Sciatic nerve (tissue), 2 donors: ENCODE data around the gene TSPEAR. TPM values are rescaled to one million over a fixed set of nuclear protein-coding genes. Genes with fewer than 3 reads are reported as not detected.
"Not testable (repeated sequence)": the region's sequence is repeated elsewhere in the genome, so short reads cannot be mapped to it uniquely, and the experiment has no call there.

Experiments
- ATAC-seq: fragments of 200-7000 bp; cut with Tn5 transposase; one replicate; pipeline ENCODE4 v1.9.1; 2020; ENCODE audit warnings: mild to moderate bottlenecking, moderate library complexity
- DNase-seq: peaks from one replicate; pipeline ENCODE4 v3.0.0-alpha.2; 2020; ENCODE audit warnings: low spot score
- intact Hi-C: fragments of 100-400 bp; cut with DNase I; formaldehyde crosslinking; loops from one replicate; pipeline ENCODE4 v1.14.2; 2022
- total RNA-seq: library from RNA; stranded (reverse); fragmentation: NEBNext Ultra II Directional; extraction: Animal tissue kit (Norgen Biotek cat#: 25700); gene quantifications from one replicate; pipeline ENCODE4 v1.2.1, GENCODE V29; 2021
- donor health status: DM: no; HTN: no; CAD: no.
- donor health status: DM: no; HTN: no; CAD: no.

TSPEAR gene
- total RNA-seq, 1 donor from 2014 or later: not detected

DNA sequence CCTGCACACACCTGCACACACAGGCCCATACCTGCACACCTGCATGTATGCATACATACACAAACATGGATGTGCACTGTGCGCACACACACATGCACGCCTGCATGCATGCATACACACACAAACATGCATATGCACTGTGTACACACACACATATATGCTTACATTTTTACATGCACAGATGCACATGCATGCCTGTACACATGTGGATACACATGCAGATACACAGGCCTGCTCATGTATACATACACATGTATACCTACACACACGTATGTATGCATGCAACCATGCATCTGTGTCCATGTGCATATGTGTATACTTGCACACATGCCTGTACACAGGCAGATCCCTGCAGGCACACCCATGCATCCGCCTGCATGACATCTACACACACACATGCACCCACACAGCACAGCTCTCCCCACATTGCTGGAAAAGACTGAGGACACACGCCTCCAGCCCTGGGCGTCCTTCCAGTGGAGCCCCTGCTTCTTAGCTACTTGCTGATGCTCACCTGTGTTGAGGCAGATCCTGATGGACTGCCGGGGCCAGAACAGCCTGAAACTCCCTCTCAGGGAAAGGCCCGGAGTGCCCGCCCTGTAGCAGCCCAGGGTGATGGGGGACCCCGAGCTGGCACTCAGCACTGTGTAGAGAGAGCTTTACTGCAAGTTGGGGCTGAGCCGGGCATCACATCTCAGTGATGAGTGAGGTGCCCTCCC lies 200.0 kb downstream of the TSPEAR start:
- intact Hi-C loops: loop anchor here (10.0 kb wide), 1 partner anchor 283 kb away; no protein-coding TSS in a partner anchor
- ATAC-seq (no peak), DNase-seq (no peak)

DNA sequence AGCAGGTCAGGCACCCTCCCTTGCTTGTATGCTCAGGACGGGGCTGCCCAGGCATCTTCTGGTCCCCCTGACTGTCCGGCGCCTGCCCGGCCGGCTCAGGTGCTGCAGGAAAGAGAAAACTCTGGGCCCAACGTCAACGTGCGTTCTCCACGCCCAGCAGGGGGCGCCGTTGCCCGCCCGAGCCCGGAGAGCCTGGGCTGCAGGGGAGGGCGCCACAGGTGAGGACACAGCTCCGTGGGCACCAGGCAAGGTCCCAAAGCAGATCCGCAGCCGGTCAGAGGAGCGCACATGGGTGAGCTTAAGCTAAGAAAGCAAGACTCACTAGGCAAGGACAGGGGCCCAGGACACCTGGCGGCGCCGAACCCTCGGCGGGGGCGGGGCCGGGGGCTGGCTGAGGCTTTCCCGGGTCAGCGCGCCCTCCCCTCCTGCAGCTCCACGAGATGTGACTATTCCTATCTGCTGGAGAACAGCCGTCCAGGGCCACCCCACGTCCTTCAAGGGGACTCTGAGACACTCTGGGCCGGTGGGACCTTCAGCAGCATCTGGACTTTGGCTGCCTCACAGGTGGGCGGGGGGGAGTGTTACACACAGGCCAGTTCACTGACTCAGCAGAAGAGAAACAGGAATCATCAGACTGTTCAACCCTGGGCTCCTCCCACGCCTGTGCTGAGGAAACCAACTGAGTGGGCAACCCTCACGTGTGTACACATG lies 200.7 kb downstream of the TSPEAR start:
- DNase-seq: no peak
- ATAC-seq: peak; percentile 21
- intact Hi-C loops: loop anchor here (10.0 kb wide), 1 partner anchor 284 kb away; no protein-coding TSS in a partner anchor

DNA sequence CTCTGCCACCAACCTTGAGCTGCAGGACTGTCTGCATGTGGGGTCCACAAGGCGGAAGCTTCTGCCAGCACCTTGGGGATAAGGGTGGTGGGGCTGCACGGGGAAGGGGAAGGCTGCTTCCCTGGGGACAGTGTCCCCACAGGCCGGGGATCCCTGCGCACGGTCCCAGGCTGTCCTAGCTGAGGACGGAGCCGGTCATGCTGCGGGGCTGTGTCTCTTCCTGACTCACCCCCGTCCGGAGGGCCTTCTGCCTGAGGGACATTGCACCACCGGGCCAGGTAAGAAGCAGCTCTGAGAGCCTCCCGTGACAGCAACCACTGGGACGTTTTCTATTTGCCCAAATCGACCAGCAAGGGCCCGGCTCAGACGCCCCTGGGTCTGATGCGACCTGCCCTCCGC lies 201.3 kb downstream of the TSPEAR start:
- intact Hi-C loops: loop anchor here (10.0 kb wide), 1 partner anchor 285 kb away; no protein-coding TSS in a partner anchor
- ATAC-seq: no peak
- DNase-seq: no peak

DNA sequence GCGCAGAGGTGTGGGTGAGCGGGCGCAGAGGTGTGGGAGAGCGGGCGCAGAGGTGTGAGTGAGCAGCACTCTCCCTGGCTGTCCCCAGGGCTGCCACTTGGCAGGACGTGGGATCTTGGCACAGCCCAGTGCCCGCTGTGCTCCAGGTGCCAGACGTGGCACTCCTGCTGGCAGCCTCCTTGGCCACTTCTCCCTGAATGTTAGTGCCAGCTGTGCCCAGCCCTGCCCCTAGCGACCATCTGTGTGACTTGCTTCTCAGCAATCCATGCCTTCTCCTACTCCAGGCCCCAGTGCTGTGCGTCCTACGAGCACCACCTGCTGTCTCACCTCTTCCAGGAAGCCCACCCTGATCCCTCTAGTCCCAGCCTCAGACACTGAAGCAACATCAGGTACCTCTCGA lies 201.8 kb downstream of the TSPEAR start:
- intact Hi-C loops: no loop called here
- ATAC-seq (no peak), DNase-seq (no peak)

DNA sequence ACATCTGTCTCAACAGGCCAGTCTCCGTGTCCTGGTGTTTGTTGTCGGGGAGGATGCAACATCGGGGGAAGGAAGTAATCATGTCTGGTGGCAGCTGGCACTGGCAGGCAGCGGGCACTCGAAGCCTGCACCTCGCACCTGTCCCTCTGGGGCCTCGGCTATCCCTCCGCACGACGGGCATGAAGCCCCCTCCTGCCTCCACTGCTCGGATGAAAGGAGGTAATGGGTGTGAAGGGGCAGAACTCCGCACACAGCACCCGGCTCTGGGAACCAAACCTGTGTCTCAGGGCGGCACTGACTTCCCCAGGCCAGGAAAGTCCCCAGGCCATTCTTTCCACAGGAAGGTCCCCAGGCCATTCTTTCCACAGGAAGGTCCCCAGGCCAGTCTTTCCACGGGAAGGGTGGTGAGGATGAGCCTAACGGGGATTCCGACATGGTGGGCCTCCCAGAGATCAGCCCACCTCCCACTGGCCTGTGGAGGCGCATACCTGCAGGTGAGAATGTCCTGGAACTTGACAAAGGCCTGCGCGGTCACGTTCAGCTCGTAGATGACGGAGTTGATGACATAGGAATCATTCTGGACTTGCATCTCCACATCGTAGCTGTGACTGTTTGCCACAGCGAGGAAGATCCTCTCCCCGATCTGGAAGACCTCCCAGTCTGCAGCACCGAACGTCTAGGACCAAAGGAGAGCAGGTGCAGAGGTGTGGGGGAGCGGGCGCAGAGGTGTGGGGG lies 202.5 kb downstream of the TSPEAR start:
- no peak for DNase-seq
- no peak for ATAC-seq
- intact Hi-C loops: no loop called here

DNA sequence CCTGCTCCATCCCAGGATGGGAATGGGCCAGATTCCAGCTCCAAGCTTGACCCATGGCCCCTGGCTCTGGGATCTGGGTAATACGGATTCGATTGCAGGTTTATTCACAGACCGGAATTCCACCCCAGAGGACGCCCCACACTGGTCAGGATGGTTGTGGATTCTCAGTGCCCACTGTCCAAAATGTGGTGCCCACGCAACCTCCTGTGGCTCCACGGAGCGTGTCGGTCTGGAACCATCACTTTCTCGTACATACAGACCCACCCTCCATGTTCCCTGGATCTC lies 203.0 kb downstream of the TSPEAR start:
- DNase-seq: no peak
- intact Hi-C loops: no loop called here
- ATAC-seq: no peak

DNA sequence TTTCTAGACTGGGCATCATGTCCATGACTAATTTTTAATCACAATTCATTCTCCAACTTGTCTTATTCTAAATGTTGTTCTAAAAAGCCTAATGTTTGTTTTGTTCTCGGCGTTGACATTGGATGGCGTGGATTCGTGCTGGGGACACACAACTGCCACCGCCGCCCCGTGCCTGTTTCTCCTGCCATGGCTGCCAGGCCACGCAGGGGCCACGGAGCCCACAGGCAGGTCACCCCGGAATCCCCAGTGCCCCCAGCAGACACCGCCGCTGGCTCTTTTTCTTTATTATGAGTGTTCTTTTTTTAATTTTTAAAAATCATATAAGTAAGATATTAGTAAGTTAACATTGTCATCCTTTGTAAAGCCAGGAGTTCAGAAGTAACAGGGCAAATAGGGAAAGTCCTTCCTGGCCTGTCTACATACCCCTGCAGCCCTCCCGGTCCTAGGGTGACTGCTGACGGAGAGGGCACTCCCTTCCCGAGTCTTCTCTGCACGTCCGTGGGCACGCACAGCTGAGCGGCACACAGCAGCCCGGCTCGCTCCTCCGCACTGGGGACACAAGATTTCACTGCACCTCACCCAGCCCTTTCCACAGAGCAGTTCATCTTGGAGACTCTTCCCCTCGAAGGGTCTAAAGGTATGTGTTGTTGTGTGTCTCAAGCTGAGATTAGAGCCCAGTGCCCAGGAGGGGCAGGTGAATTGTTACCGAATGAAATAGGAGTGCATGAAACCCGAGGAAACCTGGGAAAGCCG lies 203.5 kb downstream of the TSPEAR start:
- DNase-seq (no peak), ATAC-seq (no peak)
- intact Hi-C loops: no loop called here

DNA sequence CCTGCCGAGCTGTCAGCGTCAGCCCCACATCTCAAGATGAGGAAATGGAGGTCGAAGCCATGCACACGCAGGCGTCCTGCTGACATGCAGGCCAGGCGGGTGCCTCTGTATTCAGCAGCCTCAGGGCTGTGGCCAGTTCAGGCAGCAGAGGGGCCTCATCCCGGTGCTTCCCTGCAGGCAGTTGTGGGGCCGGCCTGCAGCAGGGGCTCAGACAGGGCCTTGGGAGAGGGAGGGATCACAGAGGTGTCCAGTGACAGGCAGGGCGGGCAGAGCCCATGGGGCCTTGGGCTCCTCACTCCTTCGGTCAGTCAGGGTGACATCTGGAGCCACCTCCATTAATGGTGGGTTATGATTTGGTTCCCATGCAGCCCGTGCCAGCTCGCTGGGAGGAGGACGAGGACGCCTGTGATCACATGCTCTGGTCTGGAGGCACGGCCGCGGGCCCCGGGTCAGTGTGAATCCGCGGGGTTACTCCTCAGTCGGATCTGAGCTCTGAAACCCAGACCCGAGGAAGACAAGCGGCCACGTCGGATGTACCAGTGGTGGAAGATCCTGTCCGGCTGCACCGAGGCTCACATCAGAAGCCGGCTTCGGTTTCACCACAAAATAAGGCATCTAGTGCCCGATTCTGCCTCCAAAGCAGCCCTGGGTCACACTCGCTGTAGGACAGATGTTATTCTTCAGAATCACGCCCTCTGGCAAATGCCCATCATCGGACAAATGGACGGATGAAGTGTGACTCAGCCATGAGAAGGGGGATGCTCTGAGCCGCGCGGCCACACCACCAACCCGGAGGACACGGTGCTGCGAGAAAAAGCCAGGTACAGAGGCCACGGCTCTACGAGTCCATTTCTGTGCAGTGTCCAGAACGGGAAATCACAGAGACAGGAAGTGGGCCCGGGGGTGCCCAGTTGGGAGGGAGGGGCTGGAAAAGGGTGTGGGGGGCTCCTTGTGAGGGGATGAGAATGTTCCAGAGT lies 204.8 kb downstream of the TSPEAR start:
- DNase-seq (no peak), ATAC-seq (no peak)
- intact Hi-C loops: no loop called here

DNA sequence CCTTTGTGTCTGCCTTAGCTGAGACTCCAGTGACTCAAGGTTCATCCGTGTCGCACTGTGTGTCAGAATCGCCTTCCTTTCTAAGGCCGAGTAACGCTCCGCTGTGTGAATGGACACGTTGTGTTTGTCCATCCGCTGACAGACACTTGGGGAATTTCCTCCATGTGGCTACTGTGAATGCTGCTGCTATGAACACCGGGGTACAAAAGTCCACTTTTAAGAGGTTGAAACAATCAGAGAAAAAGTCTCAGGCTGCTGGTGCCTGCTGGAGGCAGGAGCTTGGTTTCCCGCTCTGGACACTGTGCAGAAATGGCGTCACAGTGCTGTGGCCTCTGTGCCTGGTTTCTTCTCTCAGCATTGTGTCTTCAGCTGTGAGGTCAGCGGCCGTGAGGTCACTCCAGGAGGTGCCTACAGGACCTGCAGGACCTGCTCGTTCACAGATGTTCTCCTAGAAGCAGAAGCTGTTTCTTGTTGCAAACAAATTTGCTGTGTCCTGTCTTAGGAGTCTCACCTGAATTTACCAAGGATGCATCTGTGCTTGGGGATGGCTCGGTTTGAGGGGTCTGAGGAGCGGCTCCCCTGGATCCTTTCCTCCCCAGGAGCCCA lies 205.6 kb downstream of the TSPEAR start:
- intact Hi-C loops: no loop called here
- ATAC-seq (no peak), DNase-seq (no peak)

DNA sequence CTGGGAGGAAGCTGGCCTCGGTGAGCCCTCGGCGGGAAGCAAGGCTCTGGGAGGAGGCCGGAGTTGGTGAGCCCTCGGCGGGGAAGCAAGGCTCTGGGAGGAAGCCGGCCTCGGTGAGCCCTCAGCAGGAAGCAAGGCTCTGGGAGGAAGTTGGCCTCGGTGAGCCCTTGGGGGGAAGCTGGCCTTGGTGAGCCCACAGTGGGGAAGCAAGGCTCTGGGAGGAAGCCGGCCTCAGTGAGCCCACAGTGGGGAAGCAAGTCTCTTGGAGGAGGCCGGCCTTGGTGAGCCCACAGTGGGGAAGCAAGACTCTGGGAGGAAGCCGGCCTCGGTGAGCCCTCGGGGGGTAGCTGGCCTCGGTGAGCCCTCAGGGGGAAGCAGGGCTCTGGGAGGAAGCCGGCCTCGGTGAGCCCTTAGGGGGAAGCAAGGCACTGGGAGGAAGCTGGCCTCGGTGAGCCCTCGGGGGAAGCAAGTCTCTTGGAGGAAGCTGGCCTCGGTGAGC lies 207.4 kb downstream of the TSPEAR start:
- no peak for DNase-seq
- ATAC-seq: no peak
- intact Hi-C loops: no loop called here

DNA sequence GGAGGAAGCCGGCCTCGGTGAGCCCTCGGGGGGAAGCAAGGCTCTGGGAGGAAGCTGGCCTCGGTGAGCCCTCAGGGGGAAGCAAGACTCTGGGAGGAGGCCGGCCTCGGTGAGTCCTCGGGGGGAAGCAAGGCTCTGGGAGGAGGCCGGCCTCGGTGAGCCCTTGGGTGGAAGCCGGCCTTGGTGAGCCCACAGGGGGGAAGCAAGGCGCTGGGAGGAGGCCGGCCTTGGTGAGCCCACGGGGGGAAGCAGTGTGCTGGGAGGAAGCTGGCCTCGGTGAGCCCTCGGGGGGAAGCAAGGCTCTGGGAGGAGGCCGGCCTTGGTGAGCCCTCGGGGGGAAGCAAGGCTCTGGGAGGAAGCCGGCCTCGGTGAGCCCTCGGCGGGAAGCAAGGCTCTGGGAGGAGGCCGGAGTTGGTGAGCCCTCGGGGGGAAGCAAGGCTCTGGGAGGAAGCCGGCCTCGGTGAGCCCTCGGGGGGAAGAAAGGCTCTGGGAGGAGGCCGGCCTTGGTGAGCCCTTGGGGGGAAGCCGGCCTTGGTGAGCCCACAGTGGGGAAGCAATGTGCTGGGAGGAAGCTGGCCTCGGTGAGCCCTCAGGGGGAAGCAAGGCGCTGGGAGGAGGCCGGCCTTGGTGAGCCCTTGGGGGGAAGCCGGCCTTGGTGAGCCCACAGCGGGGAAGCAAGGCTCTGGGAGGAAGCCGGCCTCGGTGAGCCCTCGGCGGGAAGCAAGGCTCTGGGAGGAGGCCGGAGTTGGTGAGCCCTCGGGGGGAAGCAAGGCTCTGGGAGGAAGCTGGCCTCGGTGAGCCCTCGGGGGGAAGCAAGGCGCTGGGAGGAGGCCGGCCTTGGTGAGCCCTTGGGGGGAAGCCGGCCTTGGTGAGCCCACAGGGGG lies 208.1 kb downstream of the TSPEAR start:
- intact Hi-C loops, ATAC-seq: not testable (repeated sequence)

DNA sequence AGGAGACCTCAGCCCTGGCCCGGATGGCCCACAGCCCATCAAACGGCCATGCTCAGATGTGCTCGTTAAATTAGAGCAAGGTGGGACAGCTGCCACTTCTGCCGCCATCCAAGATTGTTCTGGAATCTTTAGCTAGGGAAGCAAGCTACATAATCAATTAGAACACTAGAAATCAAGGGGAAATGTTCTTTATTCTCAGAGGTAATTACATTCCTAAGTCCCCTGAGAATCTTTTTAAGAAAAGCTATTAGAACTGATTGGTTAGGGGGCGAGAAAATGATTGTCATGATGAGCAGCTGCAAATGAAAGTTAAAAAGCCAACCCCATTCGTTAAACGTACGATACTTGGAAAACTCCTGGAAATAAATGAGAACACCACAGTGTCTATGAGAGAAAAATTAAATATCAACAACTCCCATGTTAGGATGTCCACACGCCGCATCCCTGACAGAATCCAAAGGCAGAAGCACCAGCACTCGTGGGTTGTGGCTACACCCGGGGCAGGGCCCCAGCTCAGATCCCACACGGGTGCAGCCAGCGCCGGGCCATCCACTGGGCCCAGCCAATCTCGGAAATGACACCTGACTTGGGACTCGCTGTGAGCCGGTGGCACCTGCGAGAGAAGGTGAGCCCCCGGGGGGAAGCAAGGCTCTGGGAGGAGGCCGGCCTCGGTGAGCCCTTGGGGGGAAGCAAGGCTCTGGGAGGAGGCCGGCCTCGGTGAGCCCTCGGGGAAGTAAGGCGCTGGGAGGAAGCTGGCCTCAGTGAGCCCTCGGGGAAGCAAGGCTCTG lies 209.0 kb downstream of the TSPEAR start:
- DNase-seq: no peak
- intact Hi-C loops: no loop called here
- no peak for ATAC-seq

More for the DNA sequence above, 208.1 kb downstream of the TSPEAR start:
- not testable (repeated sequence) for DNase-seq

DNA sequence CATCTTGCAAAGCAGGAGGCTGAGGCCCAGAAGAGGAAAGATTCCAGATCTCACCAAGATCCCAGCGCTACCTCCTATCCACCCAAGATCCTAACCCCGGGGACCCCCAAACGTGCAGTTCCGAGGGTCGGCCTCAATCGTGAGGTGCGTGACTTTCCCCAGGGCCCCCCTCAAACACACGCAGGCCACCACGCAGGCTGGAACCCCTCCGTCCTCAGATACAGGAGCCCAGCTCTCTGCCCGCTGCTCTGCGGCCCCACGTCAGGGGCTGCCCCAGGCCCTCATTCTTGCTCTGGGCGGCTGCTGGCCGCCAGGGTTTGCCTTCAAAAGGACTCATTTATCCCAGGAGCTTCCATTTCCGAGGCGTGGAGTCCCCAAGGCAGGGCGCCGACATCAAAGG lies 211.3 kb downstream of the TSPEAR start:
- no peak for ATAC-seq
- no peak for DNase-seq
- intact Hi-C loops: no loop called here

DNA sequence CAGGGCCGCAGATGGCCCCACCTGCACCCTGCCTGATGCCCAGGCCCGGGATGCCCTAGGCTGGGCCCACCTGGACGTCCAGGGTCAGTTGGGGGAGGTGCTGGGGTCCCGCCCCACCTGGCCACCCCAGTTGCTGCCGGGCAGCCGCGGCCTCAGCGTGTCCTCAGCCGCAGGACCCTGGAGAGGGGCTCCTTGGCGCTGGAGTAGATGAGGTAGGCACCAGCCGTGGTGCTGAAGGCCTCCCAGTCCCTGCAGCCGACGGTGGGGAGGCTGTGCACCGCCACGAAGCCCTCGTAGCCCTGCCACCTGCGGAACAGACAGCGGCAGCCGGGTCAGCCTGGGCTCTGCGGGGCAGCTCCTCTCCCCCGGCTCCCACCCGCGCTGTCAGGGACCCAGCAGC lies 211.7 kb downstream of the TSPEAR start:
- intact Hi-C loops: no loop called here
- ATAC-seq (no peak), DNase-seq (no peak)

DNA sequence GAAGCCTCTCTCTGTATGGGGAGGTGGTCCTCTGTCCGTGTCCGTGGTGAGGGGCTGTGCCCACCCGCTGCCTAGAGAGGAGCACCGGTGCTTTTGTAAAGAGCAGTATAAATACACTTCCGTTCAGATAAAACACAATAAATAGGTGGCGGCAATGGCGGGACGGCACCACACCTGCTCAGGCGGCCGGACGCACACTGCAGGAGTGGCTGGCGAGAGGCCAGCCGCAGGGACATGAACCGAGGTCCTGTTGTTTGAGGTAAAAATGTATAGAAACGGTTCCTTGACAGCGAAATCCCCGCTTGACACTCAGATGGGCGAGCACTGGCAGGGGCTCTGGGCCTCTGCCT lies 212.2 kb downstream of the TSPEAR start:
- DNase-seq (no peak), ATAC-seq (no peak)
- intact Hi-C loops: no loop called here
